ENCODE data around the gene CBR1.

Gene CBR1

DNA sequence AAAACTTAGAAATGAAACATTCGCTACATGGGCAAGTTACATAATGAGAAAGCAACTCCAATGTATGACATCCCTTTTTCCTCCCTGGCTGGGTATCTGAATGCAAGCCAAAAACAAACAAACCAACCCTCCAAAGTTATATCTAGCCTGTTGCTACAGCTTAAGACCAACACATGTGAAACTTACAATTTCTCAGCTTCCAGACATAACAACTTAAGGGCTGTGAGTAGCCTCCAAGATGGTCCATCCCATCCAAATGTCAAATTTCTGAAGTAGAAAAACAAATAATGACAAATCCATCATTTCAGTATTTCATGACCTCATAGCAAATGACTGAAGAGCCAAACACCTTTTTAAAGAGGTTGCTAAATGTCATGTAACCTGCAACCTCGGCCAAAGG lies 29.4 kb upstream of the CBR1 start:
- TF ChIP-seq CTCF (IDR thresholded peaks at IDR 0.05), result no peak

DNA sequence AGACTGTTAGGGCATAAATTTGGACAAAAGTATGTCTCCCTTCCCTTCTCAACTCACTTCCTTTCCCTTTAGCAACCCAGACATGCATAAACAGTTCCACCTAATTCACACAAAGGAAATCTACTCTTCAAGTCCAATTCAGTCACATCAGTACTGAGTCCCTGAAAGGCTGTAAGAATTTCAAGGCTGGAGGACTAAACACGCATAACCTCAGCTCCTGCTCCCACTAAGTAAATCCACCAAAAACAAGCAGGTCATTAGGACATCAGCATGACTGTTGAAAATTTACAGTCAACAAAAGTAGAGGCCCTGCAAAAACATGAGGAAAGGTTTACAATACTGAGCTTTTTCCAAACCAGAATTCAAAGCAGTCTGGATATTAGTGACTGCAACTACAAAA lies 27.9 kb upstream of the CBR1 start:
- no peak for TF ChIP-seq CTCF (IDR thresholded peaks at IDR 0.05)

GRCh38 chr21:36044056-36044455 lies 25.8 kb upstream of the CBR1 start:
- TF ChIP-seq CTCF (IDR thresholded peaks at IDR 0.05), result no peak

- TF ChIP-seq CTCF (IDR thresholded peaks at IDR 0.05), result no peak
Observed at GRCh38 chr21:36045993-36046392, 23.8 kb upstream of the CBR1 start.

DNA sequence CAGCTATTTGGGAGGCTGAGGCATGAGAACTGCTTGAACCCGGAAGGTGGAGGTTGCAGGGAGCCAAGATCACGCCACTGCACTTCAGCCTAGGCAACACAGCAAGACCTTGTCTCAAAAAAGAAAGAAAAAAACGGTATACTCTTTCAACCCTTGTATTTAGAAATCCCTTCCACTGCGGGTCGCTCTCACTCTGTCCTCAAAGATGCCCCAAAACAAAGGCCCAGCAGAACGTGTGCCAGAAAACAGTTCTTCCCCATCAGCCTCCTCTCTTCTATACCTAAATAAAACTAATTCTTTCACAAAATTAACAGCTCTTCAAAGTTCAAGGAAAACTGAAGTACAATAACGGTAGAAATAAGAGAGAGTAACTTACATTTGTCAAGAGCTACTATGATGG lies 22.7 kb upstream of the CBR1 start:
- no peak for TF ChIP-seq CTCF (IDR thresholded peaks at IDR 0.05)

DNA sequence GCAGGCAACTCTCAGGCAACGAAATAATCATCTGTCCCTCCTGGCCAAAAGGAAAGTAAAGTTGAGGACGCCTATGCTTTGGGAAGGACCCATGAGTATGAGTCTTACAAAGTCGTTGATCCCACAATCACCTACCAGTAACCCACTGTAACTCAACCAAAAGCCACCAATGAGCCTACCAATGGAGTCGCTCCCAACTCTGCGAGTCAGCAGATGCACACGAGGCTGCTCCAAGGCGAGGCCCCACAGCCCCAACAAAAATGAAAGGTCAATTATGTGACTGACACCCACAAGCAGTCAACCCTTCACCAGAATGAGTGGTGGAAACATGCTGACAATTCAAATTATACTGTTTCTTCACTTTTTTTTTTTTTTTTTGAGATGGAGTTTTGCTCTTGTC lies 21.5 kb upstream of the CBR1 start:
- TF ChIP-seq CTCF (IDR thresholded peaks at IDR 0.05), result no peak

GRCh38 chr21:36052860-36053714 lies 16.7 kb upstream of the CBR1 start:
- no peak for TF ChIP-seq CTCF (IDR thresholded peaks at IDR 0.05)

DNA sequence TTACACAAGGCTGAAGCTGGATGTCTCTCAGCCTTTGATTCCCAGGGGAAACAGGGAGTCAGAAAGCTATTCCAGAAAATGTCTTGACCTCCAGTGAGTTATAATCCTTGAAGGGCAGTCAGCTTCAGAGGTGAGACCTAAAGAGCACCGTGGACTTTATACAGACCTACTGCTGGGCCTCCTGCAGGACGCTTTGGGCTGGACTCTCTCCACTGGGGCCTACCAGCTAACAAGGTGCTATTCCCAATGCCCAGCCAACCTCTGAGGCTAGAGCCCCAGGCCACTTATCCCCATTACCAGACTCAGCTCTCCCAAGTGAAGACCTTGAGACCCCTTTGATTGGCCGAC lies 16.1 kb upstream of the CBR1 start:
- TF ChIP-seq CTCF (IDR thresholded peaks at IDR 0.05), result no peak
